PC-9 (cell line): ENCODE data around the gene UNC13D. TPM values are rescaled to one million over a fixed set of nuclear protein-coding genes. Genes with fewer than 3 reads are reported as not detected.

Experiments used
- BruUV-seq: library from RNA; stranded (reverse); fragments of 400-500 nt; replicated peaks from 2 replicates; lab custom pipeline; 2021; lab: Mats Ljungman, UMichigan
- CTCF ChIA-PET: fragments of 300-600 bp; sonication (Branson Sonifier 250); formaldehyde crosslinking; loops from one replicate; lab custom pipeline; 2022; ENCODE audit warnings: antibody characterized with exemption; lab: Charles Lee
- POLR2A ChIA-PET: fragments of 300-600 bp; sonication (Branson Sonifier 250); formaldehyde crosslinking; loops from one replicate; lab custom pipeline; 2022; ENCODE audit warnings: antibody characterized with exemption; ENCODE audit not compliant: unreplicated experiment; lab: Charles Lee
- DNase-seq, 2 experiments: peaks; one replicate each; pipeline versions ENCODE4 v3.0.0 to v3.0.0-alpha.2; 2015 to 2022; ENCODE audit warnings: mixed read lengths in 1 of 2
- H2AFZ ChIP-seq: fragments of 200-600 bp; sonication (generic); 2 replicates; pipeline ENCODE4 v1.8.1; 2017; ENCODE audit warnings: antibody characterized with exemption
- H3F3A ChIP-seq: fragments of 200-600 bp; sonication (generic); 2 replicates; pipeline ENCODE4 v1.8.1; 2017; ENCODE audit warnings: antibody characterized with exemption, mild to moderate bottlenecking, low read depth; ENCODE audit not compliant: insufficient read depth
- H3K27ac ChIP-seq: fragments of 200-600 bp; sonication (generic); 2 replicates; pipeline ENCODE4 v1.6.1; 2016; ENCODE audit warnings: mixed run types
- H3K27me3 ChIP-seq: fragments of 200-600 bp; sonication (generic); 2 replicates; pipeline ENCODE4 v1.6.1; 2016; ENCODE audit warnings: low read depth, mixed run types; ENCODE audit not compliant: insufficient read depth
- H3K36me3 ChIP-seq: fragments of 200-600 bp; sonication (generic); 2 replicates; pipeline ENCODE4 v1.6.1; 2016; ENCODE audit warnings: low read depth, mixed run types
- H3K4me1 ChIP-seq: fragments of 200-600 bp; sonication (generic); replicated peaks from 2 replicates; pipeline ENCODE4 v1.6.1; 2016; ENCODE audit warnings: mixed run types; ENCODE audit not compliant: insufficient read depth
- H3K4me2 ChIP-seq: fragments of 200-600 bp; sonication (generic); 2 replicates; pipeline ENCODE4 v1.6.1; 2017; ENCODE audit warnings: mixed run types
- H3K4me3 ChIP-seq: fragments of 200-600 bp; sonication (generic); 2 replicates; pipeline ENCODE4 v1.6.1; 2016; ENCODE audit warnings: mixed run types
- H3K79me2 ChIP-seq: fragments of 200-600 bp; sonication (generic); 2 replicates; pipeline ENCODE4 v1.6.1; 2017; ENCODE audit warnings: low read depth, mixed run types
- H3K9me2 ChIP-seq: fragments of 200-600 bp; sonication (generic); 2 replicates; pipeline ENCODE4 v1.8.1; 2017; ENCODE audit warnings: mild to moderate bottlenecking; ENCODE audit not compliant: insufficient read depth
- H3K9me3 ChIP-seq: fragments of 200-600 bp; sonication (generic); 2 replicates; pipeline ENCODE4 v1.8.1; 2016; ENCODE audit warnings: low read depth; ENCODE audit not compliant: insufficient read depth
- H4K20me1 ChIP-seq: fragments of 200-600 bp; sonication (generic); 2 replicates; pipeline ENCODE4 v1.8.1; 2017; ENCODE audit not compliant: insufficient read depth
- CTCF ChIP-seq: fragments of 200-600 bp; sonication (generic); conservative IDR thresholded peaks from 2 replicates; pipeline ENCODE4 v1.6.1; 2017; ENCODE audit warnings: mixed run types, antibody characterized with exemption, mild to moderate bottlenecking, moderate library complexity
- EZH2 ChIP-seq: fragments of 200-600 bp; sonication (generic); IDR thresholded peaks from 2 replicates; pipeline ENCODE4 v1.8.0; 2017; ENCODE audit warnings: antibody characterized with exemption, low read depth
- intact Hi-C: fragments of 100-400 bp; cut with micrococcal nuclease; formaldehyde crosslinking; loops from one replicate; pipeline ENCODE4 v1.10.0; 2022; ENCODE audit not compliant: unreplicated experiment
- total RNA-seq: library from RNA; stranded (reverse); gene quantifications from 2 replicates; pipeline ENCODE4 v1.2.3, GENCODE V29; 2021

The UNC13D gene
- total RNA-seq, 1 experiment from 2014 or later: 94.4 TPM

- Histone ChIP-seq H3F3A (peaks cover 3% of the 10 kb centered on the region; the same call in 1 of the 2 replicates), H3K79me2 (no peaks in the 10 kb centered on the region), H2AFZ (no peak overlapping the region), H3K4me2 (no peak overlapping the region), H3K27ac (no peak overlapping the region), H3K9me3 (no peaks in the 10 kb centered on the region), H3K4me1 (peaks cover 10% of the 10 kb centered on the region), H3K9me2 (no peaks in the 10 kb centered on the region), H3K4me3 (no peak overlapping the region), H4K20me1 (no peaks in the 10 kb centered on the region), H3K27me3 (no peaks in the 10 kb centered on the region), H3K36me3 (peaks cover 10% of the 10 kb centered on the region)
- DNase-seq: no peak
- ChIA-PET POLR2A (no interaction called here), CTCF (no interaction called here)
- intact Hi-C loops: loop anchor here (5.0 kb wide), 1 partner anchor 39 kb away; a partner anchor contains a TSS
- no TSS peak for BruUV-seq
- TF ChIP-seq EZH2 (no peak), CTCF (no peak)
These were observed 27.5 kb downstream of the UNC13D start for GRCh38 chr17:75816693-75817092.

- Histone ChIP-seq H3K36me3 (peaks cover 10% of the 10 kb centered on the region), H3K9me2 (no peaks in the 10 kb centered on the region), H2AFZ (no peak overlapping the region), H4K20me1 (no peaks in the 10 kb centered on the region), H3K27me3 (no peaks in the 10 kb centered on the region), H3K4me2 (no peak overlapping the region), H3K9me3 (no peaks in the 10 kb centered on the region), H3K4me1 (peaks cover 10% of the 10 kb centered on the region), H3K79me2 (no peaks in the 10 kb centered on the region), H3K27ac (no peak overlapping the region), H3K4me3 (no peak overlapping the region), H3F3A (peaks cover 3% of the 10 kb centered on the region; the same call in 1 of the 2 replicates)
- ChIA-PET CTCF (interaction anchor here (0.6 to 0.7 kb wide), 2 partner anchors 169 to 948 kb away, joined by 7 to 10 read pairs; no protein-coding TSS in a partner anchor), POLR2A (interaction anchor here (1.0 kb wide), 1 partner anchor 35 kb away, joined by 4 read pairs; no protein-coding TSS in a partner anchor)
- no peak for TF ChIP-seq EZH2
- DNase-seq: no peak
- intact Hi-C loops: loop anchor here (5.0 kb wide), 1 partner anchor 38 kb away; a partner anchor contains a TSS
- no TSS peak for BruUV-seq
These were observed 28.8 kb downstream of the UNC13D start for GRCh38 chr17:75815399-75815798.

GRCh38 chr17:75814900-75815373 lies 29.3 kb downstream of the UNC13D start:
- peak overlapping the region; percentile 24; the same call in 1 of the 2 replicates for H3K4me2 ChIP-seq
- ChIA-PET CTCF (interaction anchor here (0.6 to 0.7 kb wide), 3 partner anchors 67 to 948 kb away, joined by 3 to 10 read pairs (median 7); no protein-coding TSS in a partner anchor), POLR2A (interaction anchor here (0.8 to 1.0 kb wide), 2 partner anchors 35 to 40 kb away, joined by 3 to 4 read pairs; no protein-coding TSS in a partner anchor)
- peaks cover 10% of the 10 kb centered on the region for H3K4me1 ChIP-seq
- no peaks in the 10 kb centered on the region for H3K27me3 ChIP-seq
- H3K36me3 ChIP-seq: peaks cover 8% of the 10 kb centered on the region
- H2AFZ ChIP-seq: no peak overlapping the region
- no peaks in the 10 kb centered on the region for H3K9me2 ChIP-seq
- intact Hi-C loops: loop anchor here (5.0 kb wide), 1 partner anchor 38 kb away; a partner anchor contains a TSS
- no peak overlapping the region for H3K4me3 ChIP-seq
- no peak for TF ChIP-seq EZH2
- no peak for TF ChIP-seq CTCF
- H3K9me3 ChIP-seq: no peaks in the 10 kb centered on the region
- no TSS peak for BruUV-seq
- H3K79me2 ChIP-seq: no peaks in the 10 kb centered on the region
- no peak overlapping the region for H3K27ac ChIP-seq
- H3F3A ChIP-seq: peaks cover 3% of the 10 kb centered on the region; the same call in 1 of the 2 replicates
- peak; percentile 67 to 73 for DNase-seq
- no peaks in the 10 kb centered on the region for H4K20me1 ChIP-seq
